Gastrocnemius medialis (tissue), 4 donors: ENCODE data around the gene SRR.

Experiments used
- POLR2A ChIP-seq, 2 donors: fragments of 450-650 bp; IDR thresholded peaks; one replicate each; pipeline ENCODE4 v1.6.1; 2017; ENCODE audit warnings: antibody characterized with exemption in 2 of 2, mild to moderate bottlenecking in 2 of 2, moderate library complexity in 2 of 2
- TF ChIP-seq, protein P1 (sequence below), 5 experiments: fragments of 450-650 bp in 3 of 5; fragments of 200-600 bp in 2 of 5; sonication (generic) in 2 of 5; IDR thresholded peaks in 4 of 5; conservative IDR thresholded peaks in 1 of 5; 1 replicate in 4 of 5; 2 replicates in 1 of 5; pipeline ENCODE4 v1.5.1; 2016 to 2019; ENCODE audit warnings: antibody characterized with exemption in 5 of 5, mild to moderate bottlenecking in 3 of 5, moderate library complexity in 3 of 5

DNA sequence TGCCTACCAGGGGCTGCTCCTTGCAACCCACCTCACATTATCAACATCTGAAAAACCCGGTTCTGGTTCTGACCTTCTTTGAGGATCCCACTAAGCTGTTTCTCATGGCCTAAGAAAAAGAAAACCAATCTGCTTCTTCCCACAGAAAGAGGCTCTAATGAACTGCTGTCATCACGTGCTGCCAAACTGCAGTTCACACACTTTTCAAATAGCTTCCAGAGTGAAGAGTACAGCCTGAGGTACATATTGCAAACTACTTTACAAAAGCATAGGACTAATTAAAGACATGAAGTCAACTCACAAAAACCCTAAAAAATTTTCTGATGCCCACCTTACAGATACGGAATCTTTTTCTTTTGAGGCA lies 36.9 kb upstream of the SRR start:
- TF ChIP-seq, protein P1, sequence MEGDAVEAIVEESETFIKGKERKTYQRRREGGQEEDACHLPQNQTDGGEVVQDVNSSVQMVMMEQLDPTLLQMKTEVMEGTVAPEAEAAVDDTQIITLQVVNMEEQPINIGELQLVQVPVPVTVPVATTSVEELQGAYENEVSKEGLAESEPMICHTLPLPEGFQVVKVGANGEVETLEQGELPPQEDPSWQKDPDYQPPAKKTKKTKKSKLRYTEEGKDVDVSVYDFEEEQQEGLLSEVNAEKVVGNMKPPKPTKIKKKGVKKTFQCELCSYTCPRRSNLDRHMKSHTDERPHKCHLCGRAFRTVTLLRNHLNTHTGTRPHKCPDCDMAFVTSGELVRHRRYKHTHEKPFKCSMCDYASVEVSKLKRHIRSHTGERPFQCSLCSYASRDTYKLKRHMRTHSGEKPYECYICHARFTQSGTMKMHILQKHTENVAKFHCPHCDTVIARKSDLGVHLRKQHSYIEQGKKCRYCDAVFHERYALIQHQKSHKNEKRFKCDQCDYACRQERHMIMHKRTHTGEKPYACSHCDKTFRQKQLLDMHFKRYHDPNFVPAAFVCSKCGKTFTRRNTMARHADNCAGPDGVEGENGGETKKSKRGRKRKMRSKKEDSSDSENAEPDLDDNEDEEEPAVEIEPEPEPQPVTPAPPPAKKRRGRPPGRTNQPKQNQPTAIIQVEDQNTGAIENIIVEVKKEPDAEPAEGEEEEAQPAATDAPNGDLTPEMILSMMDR (IDR thresholded peaks at IDR 0.05 in 4 of 5, conservative IDR thresholded peaks at IDR 0.05 in 1 of 5), result no peak
- TF ChIP-seq POLR2A (IDR thresholded peaks at IDR 0.05), result no peak
